ENCODE data around the gene TCEANC2. TPM values are rescaled to one million over a fixed set of nuclear protein-coding genes. Genes with fewer than 3 reads are reported as not detected.
"Not testable (repeated sequence)": the region's sequence is repeated elsewhere in the genome, so short reads cannot be mapped to it uniquely, and the experiment has no call there.

The TCEANC2 gene
- total RNA-seq, result 1 to 10 TPM; 4.6 to 6.8 (median 5.4) TPM

GRCh38 chr1:54052934-54053744 lies at the start of gene TCEANC2, which contains the start of gene TMEM59:
Gene TCEANC2 (plus strand): TSS chr1:54053608. CDS start chr1:54054423, 815 bp downstream.
Gene TMEM59 (minus strand): TSS chr1:54053204. CDS start chr1:54053188, 16 bp downstream.
- DNase-seq, result peak; percentile 93
- Mint-ChIP-seq H3K9me3 (no peaks in the 10 kb centered on the region), H3K4me1 (ENCODE audit: low read depth) (peaks cover 41% of the 10 kb centered on the region), H3K4me3 (no peak within 1 kb of the TSS), H3K27me3 (ENCODE audit: low read depth) (no peaks in the 10 kb centered on the region), H3K36me3 (ENCODE audit: insufficient read depth) (peaks cover 6% of the 10 kb centered on the region)
- peak; percentile 96 for ATAC-seq

- not testable (repeated sequence) for H3K36me3 Mint-ChIP-seq (ENCODE audit: insufficient read depth); H3K4me1 Mint-ChIP-seq (ENCODE audit: low read depth); DNase-seq; ATAC-seq; H3K27me3 Mint-ChIP-seq (ENCODE audit: low read depth); H3K4me3 Mint-ChIP-seq; H3K9me3 Mint-ChIP-seq
These were observed 49.5 kb upstream of the TCEANC2 start for GRCh38 chr1:54003750-54004480.

DNA sequence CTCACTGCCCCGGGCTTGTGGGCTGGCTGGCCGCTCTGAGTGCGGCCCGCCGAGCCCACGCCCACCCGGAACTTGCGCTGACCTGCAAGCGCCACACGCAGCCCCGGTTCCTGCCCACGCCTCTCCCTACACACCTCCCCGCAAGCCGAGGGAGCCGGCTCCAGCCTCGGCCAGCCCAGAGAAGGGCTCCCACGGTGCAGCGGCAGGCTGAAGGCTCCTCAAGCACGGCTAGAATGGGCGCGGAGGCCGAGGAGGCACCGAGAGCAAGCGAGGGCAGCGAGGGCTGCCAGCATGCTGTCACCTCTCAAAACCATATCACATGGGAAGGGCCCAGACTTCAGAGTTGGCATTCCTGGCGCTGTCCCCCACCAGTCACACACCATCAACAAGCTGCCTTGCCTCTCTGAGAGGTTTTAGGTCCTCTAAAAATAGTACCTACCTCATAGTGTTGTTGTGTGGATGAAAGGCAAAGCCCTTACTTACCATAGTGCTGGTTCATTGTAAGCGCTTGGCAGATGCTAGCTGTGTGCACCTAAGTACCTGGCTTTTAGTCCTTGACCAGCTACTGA lies 48.8 kb upstream of the TCEANC2 start:
- DNase-seq (no peak), ATAC-seq (no peak)
- H3K4me3 Mint-ChIP-seq, result no peak overlapping the region
- H3K36me3 Mint-ChIP-seq (ENCODE audit: insufficient read depth), result no peaks in the 10 kb centered on the region
- H3K4me1 Mint-ChIP-seq (ENCODE audit: low read depth), result no peaks in the 10 kb centered on the region
- H3K27me3 Mint-ChIP-seq (ENCODE audit: low read depth), result peaks cover 2% of the 10 kb centered on the region
- H3K9me3 Mint-ChIP-seq, result no peaks in the 10 kb centered on the region

DNA sequence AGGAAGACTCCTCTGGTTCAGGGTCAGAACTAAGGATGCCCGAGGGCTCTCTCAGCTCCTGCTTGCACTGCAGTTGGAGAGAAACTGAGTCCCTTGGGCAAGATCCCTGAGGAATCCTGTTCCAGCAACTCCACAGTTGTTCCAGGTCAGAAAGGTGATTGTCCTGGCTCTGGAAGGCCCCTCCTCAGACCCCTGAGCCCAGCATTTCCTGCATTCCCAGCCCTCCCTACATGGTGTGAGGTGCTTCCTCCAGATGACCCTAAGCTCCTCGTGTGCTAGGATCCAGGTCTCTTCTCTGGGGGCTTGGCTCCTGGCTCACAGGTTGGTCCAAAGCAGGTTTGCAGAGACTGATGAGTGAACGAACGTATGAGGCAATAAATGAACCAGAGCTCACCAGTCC lies 46.9 kb upstream of the TCEANC2 start:
- no peaks in the 10 kb centered on the region for H3K4me1 Mint-ChIP-seq (ENCODE audit: low read depth)
- no peaks in the 10 kb centered on the region for H3K9me3 Mint-ChIP-seq
- no peak overlapping the region for H3K4me3 Mint-ChIP-seq
- H3K36me3 Mint-ChIP-seq (ENCODE audit: insufficient read depth), result no peaks in the 10 kb centered on the region
- ATAC-seq (no peak), DNase-seq (no peak)
- peaks cover 7% of the 10 kb centered on the region for H3K27me3 Mint-ChIP-seq (ENCODE audit: low read depth)

DNA sequence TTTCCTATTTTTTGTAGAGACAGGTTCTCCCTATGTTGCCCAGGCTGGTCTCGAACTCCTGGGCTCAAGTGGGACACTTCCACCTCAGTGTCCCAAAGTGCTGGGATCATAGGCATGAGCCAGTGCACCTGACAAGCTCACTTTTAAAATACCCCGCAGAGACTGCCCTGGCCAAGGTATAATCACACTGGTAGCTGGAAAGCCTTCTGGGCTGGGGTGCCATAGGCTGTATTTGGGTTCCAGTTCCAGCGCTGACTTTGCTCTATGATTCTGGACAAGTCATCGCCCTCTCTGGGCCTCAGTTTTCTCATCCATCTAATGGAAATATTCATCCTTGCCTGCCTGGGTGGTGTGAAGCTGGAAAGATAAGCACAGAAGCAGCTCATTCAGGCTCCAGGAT lies 45.8 kb upstream of the TCEANC2 start:
- no peak for ATAC-seq

GRCh38 chr1:54008876-54009275 lies 44.5 kb upstream of the TCEANC2 start:
- Mint-ChIP-seq H3K36me3 (ENCODE audit: insufficient read depth) (no peaks in the 10 kb centered on the region), H3K9me3 (no peaks in the 10 kb centered on the region), H3K4me1 (ENCODE audit: low read depth) (no peaks in the 10 kb centered on the region), H3K4me3 (no peak overlapping the region), H3K27me3 (ENCODE audit: low read depth) (peaks cover 16% of the 10 kb centered on the region)
- DNase-seq, result no peak
- ATAC-seq, result no peak

More for the DNA sequence above, 45.8 kb upstream of the TCEANC2 start:
- no peak overlapping the region for H3K4me3 Mint-ChIP-seq
- DNase-seq, result no peak
- no peaks in the 10 kb centered on the region for H3K9me3 Mint-ChIP-seq
- H3K27me3 Mint-ChIP-seq (ENCODE audit: low read depth), result peaks cover 11% of the 10 kb centered on the region
- no peaks in the 10 kb centered on the region for H3K36me3 Mint-ChIP-seq (ENCODE audit: insufficient read depth)
- no peaks in the 10 kb centered on the region for H3K4me1 Mint-ChIP-seq (ENCODE audit: low read depth)

- Mint-ChIP-seq H3K4me3 (no peak overlapping the region), H3K36me3 (ENCODE audit: insufficient read depth) (no peaks in the 10 kb centered on the region), H3K27me3 (ENCODE audit: low read depth) (peaks cover 18% of the 10 kb centered on the region), H3K9me3 (no peaks in the 10 kb centered on the region), H3K4me1 (ENCODE audit: low read depth) (no peaks in the 10 kb centered on the region)
- ATAC-seq (no peak), DNase-seq (no peak)
These were observed 44.0 kb upstream of the TCEANC2 start for GRCh38 chr1:54009406-54009805.

GRCh38 chr1:54010415-54011117 lies 42.8 kb upstream of the TCEANC2 start:
- Mint-ChIP-seq H3K9me3 (no peaks in the 10 kb centered on the region), H3K27me3 (ENCODE audit: low read depth) (peaks cover 18% of the 10 kb centered on the region)
- no peak for ATAC-seq

GRCh38 chr1:54011316-54012007 lies 41.9 kb upstream of the TCEANC2 start:
- H3K36me3 Mint-ChIP-seq (ENCODE audit: insufficient read depth), result no peaks in the 10 kb centered on the region
- peaks cover 18% of the 10 kb centered on the region for H3K27me3 Mint-ChIP-seq (ENCODE audit: low read depth)
- ATAC-seq, result no peak
- DNase-seq, result no peak
- H3K4me1 Mint-ChIP-seq (ENCODE audit: low read depth), result no peaks in the 10 kb centered on the region
- H3K4me3 Mint-ChIP-seq, result no peak overlapping the region
- no peaks in the 10 kb centered on the region for H3K9me3 Mint-ChIP-seq

More at GRCh38 chr1:54010415-54011117, 42.8 kb upstream of the TCEANC2 start:
- no peak overlapping the region for H3K4me3 Mint-ChIP-seq
- H3K36me3 Mint-ChIP-seq (ENCODE audit: insufficient read depth), result no peaks in the 10 kb centered on the region
- no peaks in the 10 kb centered on the region for H3K4me1 Mint-ChIP-seq (ENCODE audit: low read depth)
- no peak for DNase-seq

DNA sequence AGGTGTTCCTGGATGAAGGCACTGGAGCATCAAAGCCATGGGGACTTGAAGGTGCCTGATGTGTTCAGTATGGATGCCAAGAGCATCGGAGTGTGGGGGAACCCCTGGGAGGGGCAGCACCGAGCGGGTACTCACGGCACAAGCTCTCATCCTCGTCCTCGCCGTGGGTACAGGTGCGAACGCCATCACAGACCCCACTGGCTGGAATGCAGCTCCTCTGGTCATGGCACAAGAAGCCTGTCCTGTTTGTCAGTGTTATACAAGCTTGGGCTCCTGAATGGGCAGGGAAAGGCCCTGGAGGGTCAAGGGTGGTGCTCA lies 41.4 kb upstream of the TCEANC2 start:
- Mint-ChIP-seq H3K4me3 (no peak overlapping the region), H3K27me3 (ENCODE audit: low read depth) (peaks cover 18% of the 10 kb centered on the region), H3K36me3 (ENCODE audit: insufficient read depth) (no peaks in the 10 kb centered on the region), H3K4me1 (ENCODE audit: low read depth) (no peaks in the 10 kb centered on the region), H3K9me3 (no peaks in the 10 kb centered on the region)
- ATAC-seq (no peak), DNase-seq (no peak)

DNA sequence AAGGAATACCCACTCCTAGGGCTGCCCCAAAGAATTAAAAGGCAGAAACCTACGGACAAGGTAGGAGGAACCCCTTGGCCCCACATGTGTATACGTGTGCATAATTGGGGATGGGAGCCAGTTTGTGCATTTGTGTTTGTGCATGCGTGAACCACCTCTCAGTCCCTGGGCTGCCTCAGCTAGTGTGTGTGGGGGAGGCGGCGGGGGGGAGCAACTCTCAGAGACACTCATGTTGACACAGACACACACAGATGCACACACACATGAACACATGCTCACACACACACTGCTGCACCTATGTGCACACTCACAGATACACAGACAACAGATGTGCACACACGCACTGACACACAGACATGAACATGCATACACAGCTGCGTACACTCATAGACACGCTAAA lies 40.5 kb upstream of the TCEANC2 start:
- Mint-ChIP-seq H3K9me3 (no peaks in the 10 kb centered on the region), H3K4me1 (ENCODE audit: low read depth) (no peaks in the 10 kb centered on the region), H3K36me3 (ENCODE audit: insufficient read depth) (no peaks in the 10 kb centered on the region), H3K27me3 (ENCODE audit: low read depth) (peaks cover 21% of the 10 kb centered on the region), H3K4me3 (no peak overlapping the region)
- ATAC-seq, result no peak
- no peak for DNase-seq

GRCh38 chr1:54013393-54014008 lies 39.9 kb upstream of the TCEANC2 start:
- Mint-ChIP-seq H3K36me3 (ENCODE audit: insufficient read depth) (no peaks in the 10 kb centered on the region), H3K27me3 (ENCODE audit: low read depth) (peaks cover 22% of the 10 kb centered on the region), H3K4me3 (no peak overlapping the region), H3K4me1 (ENCODE audit: low read depth) (no peaks in the 10 kb centered on the region), H3K9me3 (no peaks in the 10 kb centered on the region)
- ATAC-seq (no peak), DNase-seq (no peak)

DNA sequence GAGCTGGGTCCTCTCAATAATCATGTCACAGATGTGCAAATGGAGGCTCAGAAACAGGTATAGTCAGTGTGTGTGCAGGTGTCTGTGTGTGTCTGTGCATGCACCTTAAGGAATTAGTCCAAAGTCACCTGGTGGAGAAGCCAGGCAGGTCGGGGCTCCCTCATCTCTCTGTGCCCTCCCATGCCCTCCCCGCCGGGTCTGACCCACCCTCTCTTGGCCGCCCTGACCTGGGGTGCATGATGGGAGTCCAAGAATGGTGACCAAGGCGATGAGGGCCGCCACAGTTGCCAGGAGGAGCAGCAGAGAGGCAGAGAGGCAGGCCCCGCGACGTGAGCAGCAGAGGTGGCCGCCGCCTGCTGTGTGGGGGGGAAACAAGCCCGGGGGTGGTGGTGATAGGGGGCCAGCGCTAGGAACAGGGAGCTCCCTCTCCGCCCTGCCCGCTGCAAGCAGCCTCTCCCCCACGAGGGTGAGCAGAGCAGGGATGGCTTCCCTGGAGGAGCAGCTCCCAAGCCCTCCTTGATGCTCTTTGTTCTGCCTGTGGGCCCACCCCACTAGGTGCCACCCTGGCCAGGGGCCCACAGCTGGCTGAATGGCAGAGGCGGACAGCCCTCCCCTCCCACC lies 39.3 kb upstream of the TCEANC2 start:
- ATAC-seq (no peak), DNase-seq (no peak)
- H3K4me3 Mint-ChIP-seq, result no peak overlapping the region
- no peaks in the 10 kb centered on the region for H3K36me3 Mint-ChIP-seq (ENCODE audit: insufficient read depth)
- H3K27me3 Mint-ChIP-seq (ENCODE audit: low read depth), result peaks cover 21% of the 10 kb centered on the region
- no peaks in the 10 kb centered on the region for H3K4me1 Mint-ChIP-seq (ENCODE audit: low read depth)
- no peaks in the 10 kb centered on the region for H3K9me3 Mint-ChIP-seq
